Activated CD4-positive, alpha-beta memory T cell treated with anti-CD3 and anti-CD28 coated beads, Interleukin-2, amount 10 ng/mL, durations not matched to agents 7 days and 5 days (primary cell): Measurements from ENCODE around the gene TAP1. TPM values are rescaled to one million over a fixed set of nuclear protein-coding genes. Genes with fewer than 3 reads are reported as not detected.
"Not testable (repeated sequence)": the region's sequence is repeated elsewhere in the genome, so short reads cannot be mapped to it uniquely, and the experiment has no call there.

ENCODE experiments used
- CTCF ChIA-PET: fragments of 350-600 bp; sonication (Branson Sonifier 250); formaldehyde crosslinking; loops from one replicate; lab custom pipeline; 2021; ENCODE audit warnings: antibody characterized with exemption, inconsistent platforms; lab: Charles Lee
- POLR2A ChIA-PET: fragments of 350-600 bp; sonication (Branson Sonifier 250); formaldehyde crosslinking; loops from one replicate; lab custom pipeline; 2021; ENCODE audit warnings: antibody characterized with exemption; lab: Charles Lee
- DNase-seq: peaks from one replicate; pipeline ENCODE4 v3.0.0-alpha.2; 2020
- H3K27ac Mint-ChIP-seq: one replicate; pipeline ENCODE4 v1.8.0; 2021; ENCODE audit warnings: mild to moderate bottlenecking, mixed read lengths
- H3K27me3 Mint-ChIP-seq: one replicate; pipeline ENCODE4 v1.8.0; 2021; ENCODE audit warnings: mixed read lengths
- H3K36me3 Mint-ChIP-seq: one replicate; pipeline ENCODE4 v1.8.0; 2021; ENCODE audit warnings: low read depth, mixed read lengths
- H3K4me1 Mint-ChIP-seq: one replicate; pipeline ENCODE4 v1.8.0; 2021; ENCODE audit warnings: mixed read lengths
- H3K4me3 Mint-ChIP-seq: one replicate; pipeline ENCODE4 v1.8.0; 2021; ENCODE audit warnings: mild to moderate bottlenecking, mixed read lengths
- H3K9me3 Mint-ChIP-seq: one replicate; pipeline ENCODE4 v1.8.0; 2021; ENCODE audit warnings: mixed read lengths
- total RNA-seq, 2 experiments: library from RNA; stranded (reverse); gene quantifications; one replicate each; pipeline ENCODE4 v1.2.3, GENCODE V29; 2021

TAP1 gene
- total RNA-seq, 2 experiments from 2014 or later = 410 to 412 TPM

GRCh38 chr6:32882879-32883250 is 29.4 kb upstream of the TAP1 start:
- Mint-ChIP-seq H3K4me3 (no peak overlapping the region), H3K36me3 (peaks cover 18% of the 10 kb centered on the region), H3K27me3 (no peaks in the 10 kb centered on the region), H3K27ac (no peak overlapping the region), H3K9me3 (no peaks in the 10 kb centered on the region), H3K4me1 (peaks cover 2% of the 10 kb centered on the region)
- ChIA-PET POLR2A (interaction anchor here (1.2 to 1.4 kb wide), 3 partner anchors 11 to 89 kb away, joined by 3 to 7 read pairs (median 4); no protein-coding TSS in a partner anchor), CTCF (interaction anchor here (1.1 to 5.7 kb wide), 3 partner anchors 15 to 102 kb away, joined by 3 to 70 read pairs (median 4); no protein-coding TSS in a partner anchor)
- DNase-seq = no peak

- not testable (repeated sequence) for H3K4me1 Mint-ChIP-seq, DNase-seq, H3K9me3 Mint-ChIP-seq, H3K4me3 Mint-ChIP-seq, H3K27me3 Mint-ChIP-seq, H3K27ac Mint-ChIP-seq
- CTCF ChIA-PET = interaction anchor here (1.9 to 2.2 kb wide), 3 partner anchors 13 to 104 kb away, joined by 4 to 14 read pairs (median 11); no protein-coding TSS in a partner anchor
- H3K36me3 Mint-ChIP-seq = peaks cover 18% of the 10 kb centered on the region
- POLR2A ChIA-PET = interaction anchor here (0.7 kb wide), 1 partner anchor 14 kb away, joined by 3 read pairs; no protein-coding TSS in a partner anchor
These were observed 27.5 kb upstream of the TAP1 start for GRCh38 chr6:32880962-32881361.

- H3K4me3 Mint-ChIP-seq = no peak overlapping the region
- peaks cover 2% of the 10 kb centered on the region for H3K4me1 Mint-ChIP-seq
- no peak for DNase-seq
- peaks cover 18% of the 10 kb centered on the region for H3K36me3 Mint-ChIP-seq
- CTCF ChIA-PET = interaction anchor here (0.6 to 2.2 kb wide), 6 partner anchors 12 to 105 kb away, joined by 3 to 14 read pairs (median 6); partner anchors contain the start of genes HLA-DMA and TAP2
- H3K27me3 Mint-ChIP-seq = no peaks in the 10 kb centered on the region
- no peaks in the 10 kb centered on the region for H3K9me3 Mint-ChIP-seq
- POLR2A ChIA-PET = no interaction called here
- H3K27ac Mint-ChIP-seq = no peak overlapping the region
These were observed 26.2 kb upstream of the TAP1 start for GRCh38 chr6:32879691-32880090.

- Mint-ChIP-seq H3K27me3 (no peaks in the 10 kb centered on the region), H3K9me3 (peaks cover 4% of the 10 kb centered on the region), H3K36me3 (peaks cover 29% of the 10 kb centered on the region), H3K4me1 (no peaks in the 10 kb centered on the region), H3K27ac (no peak overlapping the region), H3K4me3 (no peak overlapping the region)
- POLR2A ChIA-PET = interaction anchor here (1.2 kb wide), 1 partner anchor 96 kb away, joined by 3 read pairs; no protein-coding TSS in a partner anchor
- DNase-seq = no peak
- CTCF ChIA-PET = interaction anchor here (1.4 to 2.7 kb wide), 4 partner anchors 10 to 109 kb away, joined by 3 to 11 read pairs (median 8); partner anchors contain the start of gene TAP2
These were observed 23.1 kb upstream of the TAP1 start for GRCh38 chr6:32876603-32877002.

GRCh38 chr6:32873947-32874346 is 20.4 kb upstream of the TAP1 start:
- not testable (repeated sequence) for DNase-seq

GRCh38 chr6:32868257-32868788 is 14.8 kb upstream of the TAP1 start:
- H3K27me3 Mint-ChIP-seq = peaks cover 7% of the 10 kb centered on the region
- ChIA-PET POLR2A (interaction anchor here (0.6 to 4.7 kb wide), 19 partner anchors 11 to 474 kb away, joined by 3 to 125 read pairs (median 5); partner anchors contain the start of genes BRD2, HLA-DMA, PSMB8 and PSMB9), CTCF (interaction anchor here (0.6 to 7.9 kb wide), 51 partner anchors 10 to 1903 kb away, joined by 3 to 234 read pairs (median 5); partner anchors contain the start of genes BRD2, HLA-DMA, HLA-DMB and HLA-DOB)
- no peak overlapping the region for H3K4me3 Mint-ChIP-seq
- DNase-seq = peak; percentile 88
- H3K4me1 Mint-ChIP-seq = peaks cover 35% of the 10 kb centered on the region
- no peak overlapping the region for H3K27ac Mint-ChIP-seq
- H3K36me3 Mint-ChIP-seq = peaks cover 14% of the 10 kb centered on the region
- H3K9me3 Mint-ChIP-seq = no peaks in the 10 kb centered on the region

More at GRCh38 chr6:32873947-32874346, 20.4 kb upstream of the TAP1 start:
- not testable (repeated sequence) for H3K27me3 Mint-ChIP-seq, H3K4me1 Mint-ChIP-seq, H3K4me3 Mint-ChIP-seq, H3K9me3 Mint-ChIP-seq, H3K27ac Mint-ChIP-seq
- H3K36me3 Mint-ChIP-seq = peaks cover 11% of the 10 kb centered on the region
- ChIA-PET CTCF (interaction anchor here (1.3 kb wide), 1 partner anchor 111 kb away, joined by 3 read pairs; no protein-coding TSS in a partner anchor), POLR2A (interaction anchor here (1.3 to 2.0 kb wide), 2 partner anchors 34 to 98 kb away, joined by 4 to 7 read pairs; no protein-coding TSS in a partner anchor)

- Mint-ChIP-seq H3K9me3 (no peaks in the 10 kb centered on the region), H3K4me3 (no peak overlapping the region), H3K36me3 (peaks cover 20% of the 10 kb centered on the region), H3K27ac (peak overlapping the region; percentile 72), H3K27me3 (peaks cover 7% of the 10 kb centered on the region), H3K4me1 (peaks cover 35% of the 10 kb centered on the region)
- CTCF ChIA-PET = interaction anchor here (0.5 to 7.9 kb wide), 52 partner anchors 10 to 1903 kb away, joined by 3 to 234 read pairs (median 6); partner anchors contain the start of genes BRD2, HLA-DMA, HLA-DMB and HLA-DOB
- POLR2A ChIA-PET = interaction anchor here (0.6 to 4.7 kb wide), 19 partner anchors 11 to 475 kb away, joined by 3 to 125 read pairs (median 5); partner anchors contain the start of genes BRD2, HLA-DMA, PSMB8 and PSMB9
- no peak for DNase-seq
These were observed 14.2 kb upstream of the TAP1 start for GRCh38 chr6:32867554-32868256.

GRCh38 chr6:32867022-32867477 is 13.5 kb upstream of the TAP1 start:
- Mint-ChIP-seq H3K9me3 (no peaks in the 10 kb centered on the region), H3K36me3 (peaks cover 19% of the 10 kb centered on the region), H3K27ac (peak overlapping the region; percentile 72), H3K4me1 (peaks cover 35% of the 10 kb centered on the region), H3K27me3 (peaks cover 7% of the 10 kb centered on the region), H3K4me3 (no peak overlapping the region)
- ChIA-PET POLR2A (interaction anchor here (1.7 to 4.7 kb wide), 7 partner anchors 10 to 106 kb away, joined by 5 to 125 read pairs (median 35); partner anchors contain the start of genes PSMB8, PSMB9, TAP1 and TAP2), CTCF (interaction anchor here (0.7 to 7.9 kb wide), 19 partner anchors 10 to 457 kb away, joined by 3 to 234 read pairs (median 10); partner anchors contain the start of genes BRD2, HLA-DMA, PSMB8 and PSMB9)
- no peak for DNase-seq

GRCh38 chr6:32865724-32866443 is 12.4 kb upstream of the TAP1 start:
- Mint-ChIP-seq H3K27ac (peak overlapping the region; percentile 72), H3K4me3 (no peak overlapping the region)

GRCh38 chr6:32862725-32863124 is 9.2 kb upstream of the TAP1 start:
- Mint-ChIP-seq H3K4me1 (peaks cover 54% of the 10 kb centered on the region), H3K27ac (no peak overlapping the region), H3K36me3 (peaks cover 57% of the 10 kb centered on the region), H3K9me3 (no peaks in the 10 kb centered on the region), H3K27me3 (no peaks in the 10 kb centered on the region), H3K4me3 (no peak overlapping the region)
- DNase-seq = no peak
- ChIA-PET POLR2A (interaction anchor here (2.6 to 3.6 kb wide), 2 partner anchors 8 to 18 kb away, joined by 10 to 22 read pairs; partner anchors contain the start of genes PSMB8, PSMB9 and TAP1), CTCF (interaction anchor here (2.6 kb wide), 1 partner anchor 24 kb away, joined by 18 read pairs; the partner anchor contains the start of gene TAP2)

More at GRCh38 chr6:32865724-32866443, 12.4 kb upstream of the TAP1 start:
- peaks cover 7% of the 10 kb centered on the region for H3K27me3 Mint-ChIP-seq
- no peaks in the 10 kb centered on the region for H3K9me3 Mint-ChIP-seq
- H3K4me1 Mint-ChIP-seq = peaks cover 36% of the 10 kb centered on the region
- H3K36me3 Mint-ChIP-seq = peaks cover 28% of the 10 kb centered on the region
- ChIA-PET CTCF (interaction anchor here (4.8 to 7.9 kb wide), 2 partner anchors 26 to 120 kb away, joined by 45 to 234 read pairs; partner anchors contain the start of gene TAP2), POLR2A (interaction anchor here (1.9 to 4.3 kb wide), 3 partner anchors 11 to 20 kb away, joined by 4 to 58 read pairs (median 22); partner anchors contain the start of genes PSMB8, PSMB9 and TAP1)
- DNase-seq = no peak

- H3K36me3 Mint-ChIP-seq = peaks cover 72% of the 10 kb centered on the region
- H3K4me3 Mint-ChIP-seq = no peak overlapping the region
- ChIA-PET POLR2A (interaction anchor here (1.2 to 9.4 kb wide), 2 partner anchors 21 to 111 kb away, joined by 3 to 1055 read pairs; partner anchors contain the start of genes PSMB8 and TAP2), CTCF (interaction anchor here (8.0 to 9.6 kb wide), 2 partner anchors 8 to 21 kb away, joined by 95 to 337 read pairs; partner anchors contain the start of gene TAP2)
- DNase-seq = no peak
- no peaks in the 10 kb centered on the region for H3K27me3 Mint-ChIP-seq
- peaks cover 53% of the 10 kb centered on the region for H3K4me1 Mint-ChIP-seq
- no peaks in the 10 kb centered on the region for H3K9me3 Mint-ChIP-seq
- H3K27ac Mint-ChIP-seq = peak overlapping the region; percentile 9
These were observed 7.2 kb upstream of the TAP1 start for GRCh38 chr6:32860674-32861073.
